GM12874 (cell line): ENCODE results near the gene ANXA11.

Experiments
- TF ChIP-seq, protein P1 (sequence below): IDR thresholded peaks from 2 replicates; pipeline ENCODE4 v1.5.1; 2011; ENCODE audit warnings: low read depth, mild to moderate bottlenecking, control low read depth, low read length, moderate library complexity; ENCODE audit not compliant: insufficient read depth

Gene ANXA11

DNA sequence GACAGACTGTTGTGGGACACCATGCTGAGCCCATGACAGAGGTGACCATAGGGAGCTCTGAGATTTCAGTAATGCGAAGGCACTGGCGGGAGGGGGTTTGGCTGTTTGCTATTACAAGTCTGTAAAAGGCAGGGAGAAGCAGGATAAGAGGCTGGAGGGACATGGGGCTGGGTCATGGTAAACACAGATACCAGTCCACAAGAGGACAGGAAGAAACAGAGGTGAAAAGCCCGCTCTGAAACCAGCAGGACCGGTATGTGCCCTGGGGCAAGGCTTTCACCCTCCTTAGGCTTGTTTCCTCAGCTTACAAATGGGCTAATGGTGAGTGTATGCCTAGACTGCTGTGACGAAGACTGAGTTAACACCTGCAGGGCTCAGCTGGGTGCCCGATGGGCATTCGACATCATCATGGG is 34.1 kb downstream of the ANXA11 start:
- TF ChIP-seq, protein P1, sequence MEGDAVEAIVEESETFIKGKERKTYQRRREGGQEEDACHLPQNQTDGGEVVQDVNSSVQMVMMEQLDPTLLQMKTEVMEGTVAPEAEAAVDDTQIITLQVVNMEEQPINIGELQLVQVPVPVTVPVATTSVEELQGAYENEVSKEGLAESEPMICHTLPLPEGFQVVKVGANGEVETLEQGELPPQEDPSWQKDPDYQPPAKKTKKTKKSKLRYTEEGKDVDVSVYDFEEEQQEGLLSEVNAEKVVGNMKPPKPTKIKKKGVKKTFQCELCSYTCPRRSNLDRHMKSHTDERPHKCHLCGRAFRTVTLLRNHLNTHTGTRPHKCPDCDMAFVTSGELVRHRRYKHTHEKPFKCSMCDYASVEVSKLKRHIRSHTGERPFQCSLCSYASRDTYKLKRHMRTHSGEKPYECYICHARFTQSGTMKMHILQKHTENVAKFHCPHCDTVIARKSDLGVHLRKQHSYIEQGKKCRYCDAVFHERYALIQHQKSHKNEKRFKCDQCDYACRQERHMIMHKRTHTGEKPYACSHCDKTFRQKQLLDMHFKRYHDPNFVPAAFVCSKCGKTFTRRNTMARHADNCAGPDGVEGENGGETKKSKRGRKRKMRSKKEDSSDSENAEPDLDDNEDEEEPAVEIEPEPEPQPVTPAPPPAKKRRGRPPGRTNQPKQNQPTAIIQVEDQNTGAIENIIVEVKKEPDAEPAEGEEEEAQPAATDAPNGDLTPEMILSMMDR: no peak

DNA sequence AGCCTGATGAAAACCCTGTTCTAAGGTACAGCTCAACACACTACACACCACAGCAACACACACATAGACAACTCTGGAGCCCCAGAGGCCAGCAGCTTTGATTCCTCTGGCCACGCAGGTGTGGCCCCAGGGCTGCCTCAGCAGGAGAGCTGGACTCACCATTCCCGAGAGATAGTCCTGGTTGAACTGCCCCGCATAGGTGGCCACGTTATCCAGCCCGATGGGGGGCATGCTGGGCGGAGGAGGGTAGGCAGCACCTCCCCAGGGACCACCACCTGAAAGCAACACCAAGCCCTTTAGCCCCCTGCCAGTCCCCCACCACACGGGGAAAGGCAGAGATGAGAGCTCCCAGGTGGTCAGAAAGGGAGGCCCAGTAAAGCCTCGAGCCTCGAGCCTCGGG is 34.7 kb downstream of the ANXA11 start:
- TF ChIP-seq, protein P1: no peak

DNA sequence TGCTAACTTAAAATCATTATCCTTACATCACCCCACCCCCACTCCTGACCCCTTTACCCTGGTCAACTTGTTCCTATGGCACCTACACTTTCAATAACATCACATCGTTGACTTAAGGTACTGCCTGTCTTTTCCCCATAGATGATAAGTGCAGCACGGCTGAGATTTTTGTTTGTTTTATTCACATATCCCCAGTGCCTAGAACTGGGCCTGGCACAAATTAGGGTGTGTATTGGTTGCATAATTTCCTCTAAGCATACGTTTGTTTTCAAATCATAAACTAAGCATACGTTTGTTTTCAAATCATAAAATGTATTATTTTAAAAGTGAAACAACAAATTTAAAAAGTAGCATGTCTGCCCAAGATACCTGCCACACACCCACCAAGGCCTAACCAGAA is 35.3 kb downstream of the ANXA11 start:
- TF ChIP-seq, protein P1: no peak

DNA sequence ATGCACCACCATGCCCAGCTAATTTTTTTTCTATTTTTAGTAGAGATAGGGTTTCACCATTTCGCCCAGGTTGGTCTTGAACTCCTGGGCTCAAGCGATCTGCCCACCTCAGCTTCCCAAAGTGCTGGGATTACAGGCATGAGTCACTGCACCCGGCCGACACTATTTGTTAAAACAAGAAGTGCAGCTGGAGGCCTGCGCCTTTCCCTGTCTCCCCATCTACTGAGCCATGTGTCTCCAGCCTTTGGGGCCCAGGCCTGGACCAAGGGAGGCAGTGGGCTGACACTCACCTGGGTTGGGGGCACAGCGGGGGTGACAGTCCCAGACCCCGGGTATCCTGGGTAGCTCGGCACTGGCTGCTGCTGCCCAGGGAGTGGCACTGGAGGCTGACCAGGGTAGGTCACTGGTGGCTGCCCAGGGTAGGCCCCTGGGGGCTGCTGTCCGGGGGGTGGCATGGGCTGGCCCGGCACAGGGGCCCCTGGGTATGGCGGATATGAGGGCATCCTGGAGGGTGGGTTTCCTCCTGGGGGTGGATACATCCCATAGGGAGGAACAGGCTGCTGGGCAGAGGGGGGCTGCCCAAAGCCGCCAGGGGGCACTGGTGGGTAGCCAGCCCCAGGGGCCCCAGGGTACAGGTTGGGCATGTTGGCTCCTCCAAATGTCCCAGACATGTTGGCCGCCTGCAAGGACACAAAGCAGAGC is 36.5 kb downstream of the ANXA11 start:
- TF ChIP-seq, protein P1: peak; percentile 78

DNA sequence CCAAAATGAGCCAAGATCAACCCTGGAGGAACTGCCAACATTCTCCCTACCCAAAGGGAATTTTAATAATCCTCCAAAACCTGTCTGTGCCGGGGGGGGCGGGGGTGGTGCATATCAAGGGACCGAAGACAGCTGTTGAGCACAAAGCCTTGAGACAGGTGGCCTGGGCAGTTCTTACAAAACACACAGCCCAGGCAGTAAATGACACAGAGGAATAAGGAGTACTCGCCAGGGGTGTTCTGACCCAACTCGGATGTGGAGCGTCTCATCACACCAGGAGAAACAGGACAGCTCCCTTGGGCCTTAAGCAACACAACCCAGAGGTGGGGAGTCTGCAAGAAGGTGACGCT is 37.2 kb downstream of the ANXA11 start:
- TF ChIP-seq, protein P1: no peak

DNA sequence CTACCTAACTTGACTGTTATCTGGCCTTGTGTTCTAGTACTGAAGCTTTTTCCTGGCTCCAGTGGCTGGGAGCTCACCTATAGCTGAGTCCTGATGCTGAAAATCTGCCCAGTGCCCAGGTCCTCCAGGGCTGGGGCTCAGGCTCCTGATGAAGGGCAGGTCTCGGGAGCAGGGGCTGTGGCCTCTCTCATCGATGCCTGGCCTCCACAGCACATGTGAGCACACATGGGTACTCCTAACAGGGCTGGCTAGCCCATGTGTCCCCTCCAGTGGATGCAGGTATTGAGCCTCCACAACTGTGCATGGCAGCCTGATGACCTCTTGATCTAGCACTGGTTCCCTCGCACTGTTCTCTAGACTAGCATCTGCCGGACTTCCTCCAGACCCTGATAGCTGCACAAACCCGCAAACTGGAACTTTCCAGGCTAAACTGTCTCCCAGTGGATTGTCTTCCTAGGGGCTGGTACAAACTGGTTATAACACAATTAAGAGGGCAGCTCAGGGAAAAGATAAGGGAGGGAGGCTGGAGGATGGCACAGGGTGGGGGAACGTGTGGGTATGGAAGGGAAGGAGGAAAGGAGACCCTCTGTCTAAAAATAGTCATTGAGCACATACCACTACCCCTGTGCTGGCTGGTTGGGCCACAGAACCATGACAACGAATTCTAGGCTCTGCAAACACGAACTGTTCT is 37.7 kb downstream of the ANXA11 start:
- TF ChIP-seq, protein P1: no peak

DNA sequence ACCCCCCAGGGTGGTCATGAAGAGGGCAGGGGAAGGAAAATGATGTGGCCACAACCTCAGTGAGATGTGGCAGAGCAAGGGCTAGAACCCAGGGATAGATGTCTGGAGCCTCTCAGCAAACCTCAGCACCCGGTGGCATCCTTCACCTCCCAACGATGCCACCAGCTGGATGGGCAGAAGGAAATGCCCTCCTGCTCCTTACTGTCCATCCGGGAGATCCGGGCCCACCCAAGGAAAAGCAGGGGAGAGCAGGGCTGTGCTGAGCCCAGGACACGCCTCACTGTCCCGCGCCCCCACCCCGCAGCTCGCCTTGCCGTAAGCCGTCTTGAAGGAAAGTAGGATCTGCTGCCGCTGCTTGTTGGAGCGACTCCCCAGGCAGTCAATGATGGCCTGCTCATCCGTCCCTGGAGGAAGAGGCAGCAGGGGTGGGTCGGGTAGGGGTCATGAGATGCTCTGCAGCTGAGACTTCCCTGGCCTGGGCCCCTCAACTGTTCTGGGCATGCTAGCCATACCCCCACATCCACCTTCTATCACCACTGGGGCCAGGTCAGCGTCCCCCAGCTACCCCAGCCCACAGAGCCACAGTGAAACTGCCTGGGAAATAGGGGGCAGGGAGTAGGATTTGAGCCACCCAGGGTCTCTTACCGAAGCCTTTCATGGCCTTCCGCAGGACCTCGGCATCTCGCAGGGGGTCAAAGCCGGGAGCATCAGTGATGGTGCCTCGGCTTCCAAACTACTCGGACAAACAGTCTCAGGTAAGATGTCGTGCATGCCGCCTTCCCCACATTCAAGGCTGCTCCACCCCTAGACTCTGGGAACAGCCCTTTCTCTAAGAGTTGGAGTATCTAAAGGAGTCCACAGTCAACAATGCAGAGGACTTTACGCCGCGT is 38.5 kb downstream of the ANXA11 start:
- TF ChIP-seq, protein P1: no peak
